ENCODE measurements around the gene PNMA6A.

DNA sequence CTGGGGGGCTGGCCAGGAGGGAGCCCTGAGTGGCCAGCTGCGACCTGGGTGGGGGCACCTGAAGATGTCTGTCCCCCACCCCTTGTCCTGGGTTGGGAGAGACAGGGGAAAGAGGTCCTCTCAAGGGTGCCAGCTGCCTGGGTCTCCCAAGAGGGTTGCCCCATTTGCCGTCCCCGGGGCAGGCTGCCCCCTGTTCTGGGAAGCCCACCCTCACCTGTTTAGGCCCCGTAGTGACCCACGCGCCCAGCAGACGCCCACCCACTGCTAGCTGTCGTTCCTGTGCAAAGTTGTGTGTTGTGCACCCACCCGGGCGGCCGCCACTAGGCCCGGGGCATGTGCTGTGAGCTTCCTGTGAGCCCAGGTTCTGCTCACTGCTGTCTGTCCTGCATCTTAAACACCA lies 41.5 kb upstream of the PNMA6A start:
- TF ChIP-seq, protein P1, sequence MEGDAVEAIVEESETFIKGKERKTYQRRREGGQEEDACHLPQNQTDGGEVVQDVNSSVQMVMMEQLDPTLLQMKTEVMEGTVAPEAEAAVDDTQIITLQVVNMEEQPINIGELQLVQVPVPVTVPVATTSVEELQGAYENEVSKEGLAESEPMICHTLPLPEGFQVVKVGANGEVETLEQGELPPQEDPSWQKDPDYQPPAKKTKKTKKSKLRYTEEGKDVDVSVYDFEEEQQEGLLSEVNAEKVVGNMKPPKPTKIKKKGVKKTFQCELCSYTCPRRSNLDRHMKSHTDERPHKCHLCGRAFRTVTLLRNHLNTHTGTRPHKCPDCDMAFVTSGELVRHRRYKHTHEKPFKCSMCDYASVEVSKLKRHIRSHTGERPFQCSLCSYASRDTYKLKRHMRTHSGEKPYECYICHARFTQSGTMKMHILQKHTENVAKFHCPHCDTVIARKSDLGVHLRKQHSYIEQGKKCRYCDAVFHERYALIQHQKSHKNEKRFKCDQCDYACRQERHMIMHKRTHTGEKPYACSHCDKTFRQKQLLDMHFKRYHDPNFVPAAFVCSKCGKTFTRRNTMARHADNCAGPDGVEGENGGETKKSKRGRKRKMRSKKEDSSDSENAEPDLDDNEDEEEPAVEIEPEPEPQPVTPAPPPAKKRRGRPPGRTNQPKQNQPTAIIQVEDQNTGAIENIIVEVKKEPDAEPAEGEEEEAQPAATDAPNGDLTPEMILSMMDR (tag by site-specific recombination; IDR thresholded peaks at IDR 0.05) = no peak
- TF ChIP-seq, protein P2, sequence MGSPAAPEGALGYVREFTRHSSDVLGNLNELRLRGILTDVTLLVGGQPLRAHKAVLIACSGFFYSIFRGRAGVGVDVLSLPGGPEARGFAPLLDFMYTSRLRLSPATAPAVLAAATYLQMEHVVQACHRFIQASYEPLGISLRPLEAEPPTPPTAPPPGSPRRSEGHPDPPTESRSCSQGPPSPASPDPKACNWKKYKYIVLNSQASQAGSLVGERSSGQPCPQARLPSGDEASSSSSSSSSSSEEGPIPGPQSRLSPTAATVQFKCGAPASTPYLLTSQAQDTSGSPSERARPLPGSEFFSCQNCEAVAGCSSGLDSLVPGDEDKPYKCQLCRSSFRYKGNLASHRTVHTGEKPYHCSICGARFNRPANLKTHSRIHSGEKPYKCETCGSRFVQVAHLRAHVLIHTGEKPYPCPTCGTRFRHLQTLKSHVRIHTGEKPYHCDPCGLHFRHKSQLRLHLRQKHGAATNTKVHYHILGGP (tag by site-specific recombination; IDR thresholded peaks at IDR 0.05) = no peak
- TF ChIP-seq ZBTB21 (tag by site-specific recombination; IDR thresholded peaks at IDR 0.05) (no peak), ZNF558 (tag by site-specific recombination; IDR thresholded peaks at IDR 0.05) (no peak), ZNF214 (tag by site-specific recombination; IDR thresholded peaks at IDR 0.05; ENCODE audit: borderline replicate concordance) (no peak), ZNF23 (tag by site-specific recombination; IDR thresholded peaks at IDR 0.05; ENCODE audit: borderline replicate concordance) (no peak), ZNF404 (tag by site-specific recombination; IDR thresholded peaks at IDR 0.05) (no peak), ZNF274 (IDR thresholded peaks at IDR 0.05; ENCODE audit: low read length) (no peak), ZNF274 (tag by site-specific recombination; IDR thresholded peaks at IDR 0.05; ENCODE audit: borderline replicate concordance) (no peak)
- TF ChIP-seq, protein P3, sequence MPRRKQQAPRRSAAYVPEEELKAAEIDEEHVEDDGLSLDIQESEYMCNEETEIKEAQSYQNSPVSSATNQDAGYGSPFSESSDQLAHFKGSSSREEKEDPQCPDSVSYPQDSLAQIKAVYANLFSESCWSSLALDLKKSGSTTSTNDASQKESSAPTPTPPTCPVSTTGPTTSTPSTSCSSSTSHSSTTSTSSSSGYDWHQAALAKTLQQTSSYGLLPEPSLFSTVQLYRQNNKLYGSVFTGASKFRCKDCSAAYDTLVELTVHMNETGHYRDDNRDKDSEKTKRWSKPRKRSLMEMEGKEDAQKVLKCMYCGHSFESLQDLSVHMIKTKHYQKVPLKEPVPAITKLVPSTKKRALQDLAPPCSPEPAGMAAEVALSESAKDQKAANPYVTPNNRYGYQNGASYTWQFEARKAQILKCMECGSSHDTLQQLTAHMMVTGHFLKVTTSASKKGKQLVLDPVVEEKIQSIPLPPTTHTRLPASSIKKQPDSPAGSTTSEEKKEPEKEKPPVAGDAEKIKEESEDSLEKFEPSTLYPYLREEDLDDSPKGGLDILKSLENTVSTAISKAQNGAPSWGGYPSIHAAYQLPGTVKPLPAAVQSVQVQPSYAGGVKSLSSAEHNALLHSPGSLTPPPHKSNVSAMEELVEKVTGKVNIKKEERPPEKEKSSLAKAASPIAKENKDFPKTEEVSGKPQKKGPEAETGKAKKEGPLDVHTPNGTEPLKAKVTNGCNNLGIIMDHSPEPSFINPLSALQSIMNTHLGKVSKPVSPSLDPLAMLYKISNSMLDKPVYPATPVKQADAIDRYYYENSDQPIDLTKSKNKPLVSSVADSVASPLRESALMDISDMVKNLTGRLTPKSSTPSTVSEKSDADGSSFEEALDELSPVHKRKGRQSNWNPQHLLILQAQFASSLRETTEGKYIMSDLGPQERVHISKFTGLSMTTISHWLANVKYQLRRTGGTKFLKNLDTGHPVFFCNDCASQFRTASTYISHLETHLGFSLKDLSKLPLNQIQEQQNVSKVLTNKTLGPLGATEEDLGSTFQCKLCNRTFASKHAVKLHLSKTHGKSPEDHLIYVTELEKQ (tag by site-specific recombination; IDR thresholded peaks at IDR 0.05; ENCODE audit: borderline replicate concordance) = no peak
